ENCODE results near the gene ACOD1.

ACOD1 gene

GRCh38 chr13:76992548-76993001, 44.3 kb downstream of the ACOD1 start:
- DNase-seq: peak in 1 of 2 donors; percentile 11

GRCh38 chr13:76993021-76993420, 44.7 kb downstream of the ACOD1 start:
- no peak for DNase-seq

GRCh38 chr13:76993473-76993872, 45.2 kb downstream of the ACOD1 start:
- DNase-seq: no peak

GRCh38 chr13:76994281-76994680, 46.0 kb downstream of the ACOD1 start:
- no peak for DNase-seq

GRCh38 chr13:77000475-77000874, 52.2 kb downstream of the ACOD1 start:
- no peak for DNase-seq

- DNase-seq: no peak
Measured at GRCh38 chr13:77001540-77001939, 53.2 kb downstream of the ACOD1 start.

GRCh38 chr13:77001963-77002587, 53.8 kb downstream of the ACOD1 start:
- no peak for DNase-seq

GRCh38 chr13:77002590-77003190, 54.4 kb downstream of the ACOD1 start:
- peak in 1 of 2 donors; percentile 32 for DNase-seq
